Stimulated activated CD4-positive, alpha-beta T cell treated with anti-CD3 and anti-CD28 coated beads, Interleukin-15, amount 100 ng/mL, for 1 hour (primary cell): ENCODE measurements around the gene SRPRA.

Experiments used
- DNase-seq, 2 donors: peaks; one replicate each; pipeline ENCODE4 v3.0.0-alpha.2; 2020; ENCODE audit warnings: low read depth in 1 of 2, low spot score in 1 of 2

SRPRA gene

GRCh38 chr11:126231725-126232459 is 36.8 kb downstream of the SRPRA start:
- DNase-seq, result no peak

DNA sequence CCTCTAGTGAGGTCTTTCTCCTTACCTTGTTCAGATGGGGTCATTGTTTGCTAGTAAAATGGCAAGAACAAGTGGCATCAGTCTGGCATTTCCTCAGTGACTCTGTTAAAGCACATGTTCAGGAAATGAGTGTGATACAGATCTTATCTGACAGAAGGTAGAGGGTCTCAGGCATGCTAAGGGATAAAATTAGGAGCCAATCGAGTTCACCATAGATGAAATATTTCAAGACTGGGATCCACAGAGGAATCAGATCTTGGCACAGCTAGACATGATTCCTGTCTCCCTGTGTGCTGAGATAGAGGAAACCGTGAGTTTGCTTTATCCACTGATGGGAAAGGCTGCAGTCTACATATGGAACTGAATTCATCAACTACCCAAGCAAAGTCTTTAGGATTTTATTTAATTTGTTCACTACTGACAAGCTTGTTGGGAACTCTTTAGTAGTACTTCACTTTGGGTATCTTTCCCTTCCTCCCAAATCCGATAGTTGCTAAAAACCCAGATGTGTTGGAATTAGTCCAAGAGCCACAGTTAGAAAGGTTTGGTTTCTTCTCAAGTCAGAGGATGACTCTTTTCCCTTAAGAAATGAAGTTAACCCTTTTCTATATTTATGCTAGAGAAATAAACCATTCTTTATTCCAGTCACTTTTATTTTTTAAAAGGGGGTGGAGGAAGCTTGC is 38.7 kb downstream of the SRPRA start:
- DNase-seq, result no peak

GRCh38 chr11:126226334-126227084 is 42.2 kb downstream of the SRPRA start:
- DNase-seq, result no peak

GRCh38 chr11:126225295-126225665 is 43.4 kb downstream of the SRPRA start:
- DNase-seq, result no peak

DNA sequence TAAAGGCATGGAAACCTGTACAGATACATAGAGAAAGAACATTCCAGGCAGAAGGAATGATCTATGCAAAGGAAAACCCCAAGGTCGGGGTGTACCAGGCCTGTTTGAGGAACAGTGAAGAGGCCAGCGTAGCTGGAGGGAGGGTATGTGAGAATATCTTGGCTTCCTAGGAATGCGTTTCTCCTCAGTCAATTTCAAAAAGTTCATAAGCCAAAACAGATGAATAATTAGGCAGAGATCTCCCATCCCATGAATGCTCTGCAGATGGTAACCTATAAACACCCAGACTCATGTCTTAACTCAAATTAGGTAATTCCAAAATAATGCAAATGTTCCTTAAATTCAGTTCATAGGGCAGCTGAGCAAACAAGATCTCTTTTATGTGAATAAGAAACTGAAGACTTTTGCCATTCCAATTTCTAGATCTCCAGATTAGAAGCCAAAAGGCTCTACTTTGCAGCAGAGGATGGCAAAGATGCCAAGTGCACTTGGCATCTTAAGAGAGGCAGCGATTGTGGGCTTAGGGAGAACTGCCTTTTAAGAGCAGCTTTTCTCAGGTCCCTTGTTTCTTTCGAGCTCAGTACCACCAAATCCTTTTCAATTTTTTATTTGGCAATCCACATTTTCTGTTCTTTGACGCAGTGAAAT is 43.9 kb downstream of the SRPRA start:
- no peak for DNase-seq

DNA sequence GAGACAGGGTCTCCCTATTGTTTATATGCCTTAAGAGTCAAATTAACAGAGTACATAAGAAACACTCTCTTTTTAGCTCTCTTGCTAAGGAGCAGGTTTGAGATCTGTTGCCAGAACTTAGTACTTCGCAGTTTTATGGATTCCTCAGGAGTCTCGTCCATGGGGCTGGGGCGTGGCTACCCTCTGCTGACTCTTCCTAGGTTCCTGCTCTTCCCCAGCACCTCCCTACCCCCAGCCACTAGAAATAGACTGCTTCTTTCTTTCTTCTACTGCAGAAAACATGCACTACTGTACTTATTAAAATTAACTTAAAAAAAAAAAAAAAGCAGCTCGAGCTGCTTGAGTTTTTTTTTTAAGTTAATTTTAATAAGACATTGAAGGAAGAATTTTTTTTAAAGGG is 49.1 kb downstream of the SRPRA start:
- no peak for DNase-seq

- no peak for DNase-seq
Observed at GRCh38 chr11:126217491-126217890, 51.2 kb downstream of the SRPRA start.

DNA sequence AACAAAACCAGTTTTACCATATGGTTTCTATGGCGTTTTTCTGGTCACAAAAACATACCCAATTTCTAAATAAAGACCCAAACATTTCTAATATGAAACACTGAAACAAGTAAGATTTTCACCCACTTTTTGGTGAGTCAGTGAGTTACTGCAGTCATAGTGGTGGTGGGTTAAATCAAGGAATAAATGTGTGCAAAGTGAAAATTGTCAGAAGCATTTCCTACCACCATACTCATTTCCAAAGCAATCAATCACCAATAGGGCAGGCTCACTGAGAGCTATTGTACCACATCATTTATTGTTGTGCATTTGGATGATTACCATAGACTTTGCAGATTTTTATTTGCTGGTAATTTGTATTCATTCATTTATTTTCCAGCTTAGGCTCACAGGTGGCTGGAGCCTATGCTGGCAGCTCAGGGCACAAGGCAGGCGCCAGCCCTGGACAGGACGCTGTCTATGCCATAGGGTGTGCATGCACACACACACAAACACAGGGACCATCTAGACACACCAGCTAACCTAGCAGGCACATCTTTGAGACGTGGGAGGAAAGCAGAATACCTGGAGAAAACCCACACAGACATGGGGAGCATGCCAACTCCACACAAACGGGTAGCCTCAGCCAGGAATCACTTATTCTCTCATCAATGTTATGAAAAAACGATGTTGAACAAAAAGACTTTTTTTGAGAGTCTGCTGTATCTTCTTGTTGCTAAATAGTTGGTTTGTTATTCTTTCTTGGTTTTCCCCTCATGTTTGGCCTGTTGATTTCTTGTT is 52.0 kb downstream of the SRPRA start:
- DNase-seq, result no peak

DNA sequence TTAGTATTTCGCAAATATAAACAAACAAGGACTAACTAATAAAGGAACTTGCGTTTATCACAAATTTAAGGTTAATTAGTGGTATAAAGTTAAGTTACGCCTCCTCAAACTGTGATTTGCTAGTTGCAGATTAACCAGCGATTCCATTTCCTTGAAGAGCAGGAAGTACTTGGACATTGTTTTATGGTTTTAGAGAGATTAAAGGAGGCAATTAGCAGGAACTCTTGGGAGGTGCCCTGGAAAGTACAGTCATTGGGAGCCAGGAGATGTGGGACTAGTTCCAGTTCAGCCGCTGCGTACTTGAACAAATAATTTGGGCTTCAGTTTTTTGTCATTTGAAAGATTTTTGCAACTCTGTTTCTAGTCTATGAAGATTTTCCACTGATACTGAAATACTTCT is 53.9 kb downstream of the SRPRA start:
- DNase-seq, result no peak

GRCh38 chr11:126214441-126214840 is 54.3 kb downstream of the SRPRA start:
- no peak for DNase-seq
